GM12878 (cell line): Measurements from ENCODE around the gene METTL13. TPM values are rescaled to one million over a fixed set of nuclear protein-coding genes. Genes with fewer than 3 reads are reported as not detected.

Source experiments
- ATAC-seq: fragments of 200-7000 bp; cut with Tn5 transposase; 3 replicates; pipeline ENCODE4 v1.9.1; 2020; ENCODE audit warnings: mild to moderate bottlenecking, moderate library complexity
- BruUV-seq: library from RNA; stranded (reverse); fragments of 400-500 nt; replicated peaks from 2 replicates; lab custom pipeline; 2021; lab: Mats Ljungman, UMichigan
- CTCF ChIA-PET: fragments of 300-600 bp; sonication (Branson Sonifier 250); formaldehyde crosslinking; extraction: SDS; loops from one replicate; lab custom pipeline; 2021; ENCODE audit warnings: inconsistent platforms; lab: Yijun Ruan, JAX
- POLR2A ChIA-PET: fragments of 350-600 bp; formaldehyde crosslinking; extraction: SDS; loops from one replicate; lab custom pipeline; 2021; ENCODE audit warnings: inconsistent platforms; lab: Charles Lee
- RAD21 ChIA-PET: fragments of 300-600 bp; sonication (Branson Sonifier 250); formaldehyde crosslinking; loops from one replicate; lab custom pipeline; 2023; ENCODE audit warnings: antibody characterized with exemption; ENCODE audit not compliant: unreplicated experiment; lab: Charles Lee
- SMC1A ChIA-PET: fragments of 300-600 bp; sonication (Branson Sonifier 250); formaldehyde crosslinking; loops from one replicate; lab custom pipeline; 2023; ENCODE audit not compliant: unreplicated experiment, uncharacterized antibody; lab: Charles Lee
- DNase-seq: peaks from one replicate; pipeline ENCODE4 v3.0.0-alpha.2; 2011; ENCODE audit warnings: low read depth, low spot score
- FAIRE-seq: peaks from 3 replicates; lab custom pipeline; 2011; peaks lifted over from hg19 to GRCh38; lab: Jason Lieb, UNC
- H2AFZ ChIP-seq: 2 replicates; pipeline ENCODE4 v1.6.0; 2011; ENCODE audit warnings: low read depth, low read length, control low read depth; ENCODE audit not compliant: control insufficient read depth
- H3K27ac ChIP-seq: 2 replicates; pipeline ENCODE4 v1.5.1; 2011; ENCODE audit warnings: control low read depth; ENCODE audit not compliant: control insufficient read depth, insufficient read depth
- H3K27me3 ChIP-seq, 2 experiments: replicated peaks in 1 of 2; 2 replicates each; pipeline versions ENCODE4 v1.6.0 to v1.6.1; 2011; ENCODE audit warnings: low read length in 1 of 2; ENCODE audit not compliant: control insufficient read depth in 2 of 2, insufficient read depth in 2 of 2
- H3K36me3 ChIP-seq, 2 experiments: 2 replicates each; pipeline ENCODE4 v1.5.1; 2011; ENCODE audit warnings: low read length in 1 of 2; ENCODE audit not compliant: control insufficient read depth in 2 of 2, insufficient read depth in 2 of 2
- H3K4me1 ChIP-seq: 2 replicates; pipeline ENCODE4 v1.6.1; 2011; ENCODE audit warnings: mild to moderate bottlenecking, low read length, moderate library complexity, mixed read lengths; ENCODE audit not compliant: control insufficient read depth, insufficient read depth
- H3K4me2 ChIP-seq: 2 replicates; pipeline ENCODE4 v1.6.0; 2011; ENCODE audit warnings: control low read depth; ENCODE audit not compliant: control insufficient read depth, insufficient read depth
- H3K4me3 ChIP-seq: fragments of 200-600 bp; sonication (generic); 2 replicates; pipeline ENCODE4 v1.5.1; 2016
- H3K79me2 ChIP-seq: 2 replicates; pipeline ENCODE4 v1.6.0; 2011; ENCODE audit warnings: low read length; ENCODE audit not compliant: control insufficient read depth, insufficient read depth
- H3K9ac ChIP-seq: 2 replicates; pipeline ENCODE4 v1.8.0; 2011; ENCODE audit warnings: low read length, control low read depth, mixed read lengths; ENCODE audit not compliant: control insufficient read depth, insufficient read depth
- H3K9me3 ChIP-seq: replicated peaks from 3 replicates; pipeline ENCODE4 v1.5.1; 2011; ENCODE audit warnings: mild to moderate bottlenecking, low read length; ENCODE audit not compliant: control insufficient read depth, insufficient read depth
- H4K20me1 ChIP-seq: 2 replicates; pipeline ENCODE4 v1.6.0; 2011; ENCODE audit not compliant: control insufficient read depth, insufficient read depth
- CBX5 ChIP-seq: sonication (generic); IDR thresholded peaks from 2 replicates; pipeline ENCODE4 v1.6.1; 2016; ENCODE audit warnings: low read depth, moderate library complexity, mild to moderate bottlenecking, inconsistent platforms
- CHD1 ChIP-seq: IDR thresholded peaks from 2 replicates; pipeline ENCODE4 v1.6.1; 2012; ENCODE audit warnings: low read depth, low read length, improper control_type of control experiment
- CHD4 ChIP-seq: fragments of 200-600 bp; sonication (generic); IDR thresholded peaks from 2 replicates; pipeline ENCODE4 v1.6.1; 2016; ENCODE audit warnings: mild to moderate bottlenecking
- CREB1 ChIP-seq: IDR thresholded peaks from 2 replicates; pipeline ENCODE4 v1.6.1; 2012; ENCODE audit warnings: low read depth, mild to moderate bottlenecking, inconsistent platforms
- ESRRA ChIP-seq: IDR thresholded peaks from 2 replicates; pipeline ENCODE4 v1.6.1; 2012; ENCODE audit warnings: mild to moderate bottlenecking, low read length, improper control_type of control experiment
- IRF4 ChIP-seq: IDR thresholded peaks from 2 replicates; pipeline ENCODE4 v1.6.1; 2011; ENCODE audit warnings: low read depth, low read length
- MTA3 ChIP-seq: IDR thresholded peaks from 2 replicates; pipeline ENCODE4 v1.6.1; 2012; ENCODE audit warnings: low read length, inconsistent platforms, borderline replicate concordance
- NFYB ChIP-seq: IDR thresholded peaks from 2 replicates; pipeline ENCODE4 v1.6.1; 2011; ENCODE audit warnings: low read depth, mild to moderate bottlenecking, low read length, improper control_type of control experiment, moderate library complexity; ENCODE audit not compliant: insufficient read depth
- NR2C1 ChIP-seq: fragments of 450-650 bp; IDR thresholded peaks from 2 replicates; pipeline ENCODE4 v1.6.1; 2017; ENCODE audit warnings: antibody characterized with exemption, mild to moderate bottlenecking, moderate library complexity
- POLR2A ChIP-seq: IDR thresholded peaks from 2 replicates; pipeline ENCODE4 v1.6.1; 2011; ENCODE audit warnings: low read depth, mild to moderate bottlenecking, low read length
- TCF3 ChIP-seq: IDR thresholded peaks from 2 replicates; pipeline ENCODE4 v1.6.1; 2012; ENCODE audit warnings: low read depth, mild to moderate bottlenecking, low read length, borderline replicate concordance; ENCODE audit not compliant: insufficient read depth
- ZNF592 ChIP-seq: fragments of 450-650 bp; IDR thresholded peaks from 2 replicates; pipeline ENCODE4 v1.6.1; 2017; ENCODE audit warnings: mild to moderate bottlenecking, moderate library complexity
- WGBS: methylation state at CpG from one replicate; pipeline ENCODE4 v1.1.6; 2016; ENCODE audit warnings: low lambda C conversion rate; ENCODE audit not compliant: insufficient replicate concordance, insufficient coverage; ENCODE audit errors: missing lambda C conversion rate; 5-methylcytosine and 5-hydroxymethylcytosine counted together
- in situ Hi-C: fragments of 300-500 bp; cut with MboI; formaldehyde crosslinking; loops from 9 replicates; pipeline ENCODE4 v1.14.3; 2018; ENCODE audit warnings: mixed read lengths
- intact Hi-C: fragments of 100-400 bp; cut with micrococcal nuclease; formaldehyde crosslinking; loops from one replicate; pipeline ENCODE4 v1.14.2; 2022; ENCODE audit not compliant: unreplicated experiment
- polyA plus RNA-seq, 11 experiments: library from polyadenylated mRNA; depleted of rRNA in 4 of 11; unstranded in 6 of 11; stranded (reverse) in 5 of 11; fragments of >200 nt; fragmentation: Nextera tagmentation in 4 of 11; fragmentation: Illumina TruSeq in 1 of 11; extraction: Ambion mirVana in 4 of 11; extraction: Trizol in 1 of 11; gene quantifications; 1 replicate in 1 of 11; 2 replicates in 10 of 11; pipeline versions ENCODE4 v1.2.1 to v1.2.3, GENCODE V29; 2011 to 2016; ENCODE audit warnings: inconsistent platforms in 2 of 11, missing spikeins in 2 of 11, low read depth in 1 of 11
- total RNA-seq, 4 experiments: library from RNA; depleted of rRNA in 3 of 4; stranded (reverse); fragments of >200 nt in 3 of 4; fragmentation: Illumina TruSeq in 1 of 4; extraction: Trizol in 1 of 4; gene quantifications; 2 replicates each; pipeline versions ENCODE4 v1.2.1 to v1.2.3, GENCODE V29; 2013 to 2021
- TF ChIP-seq, protein P1 (sequence below): IDR thresholded peaks from 2 replicates; pipeline ENCODE4 v1.6.1; 2012; ENCODE audit warnings: low read depth, low read length, improper control_type of control experiment
- TF ChIP-seq, protein P2 (sequence below): IDR thresholded peaks from 2 replicates; pipeline ENCODE4 v1.6.1; 2012; ENCODE audit warnings: improper control_type of control experiment, low read depth, low read length; ENCODE audit not compliant: insufficient replicate concordance

Gene METTL13
- total and polyA plus RNA-seq, 10 of the 15 experiments (the other 5 are each of a cell fraction or from before 2014, with no cell fraction given) = 12.2 to 47.2 (median 35.0) TPM

DNA sequence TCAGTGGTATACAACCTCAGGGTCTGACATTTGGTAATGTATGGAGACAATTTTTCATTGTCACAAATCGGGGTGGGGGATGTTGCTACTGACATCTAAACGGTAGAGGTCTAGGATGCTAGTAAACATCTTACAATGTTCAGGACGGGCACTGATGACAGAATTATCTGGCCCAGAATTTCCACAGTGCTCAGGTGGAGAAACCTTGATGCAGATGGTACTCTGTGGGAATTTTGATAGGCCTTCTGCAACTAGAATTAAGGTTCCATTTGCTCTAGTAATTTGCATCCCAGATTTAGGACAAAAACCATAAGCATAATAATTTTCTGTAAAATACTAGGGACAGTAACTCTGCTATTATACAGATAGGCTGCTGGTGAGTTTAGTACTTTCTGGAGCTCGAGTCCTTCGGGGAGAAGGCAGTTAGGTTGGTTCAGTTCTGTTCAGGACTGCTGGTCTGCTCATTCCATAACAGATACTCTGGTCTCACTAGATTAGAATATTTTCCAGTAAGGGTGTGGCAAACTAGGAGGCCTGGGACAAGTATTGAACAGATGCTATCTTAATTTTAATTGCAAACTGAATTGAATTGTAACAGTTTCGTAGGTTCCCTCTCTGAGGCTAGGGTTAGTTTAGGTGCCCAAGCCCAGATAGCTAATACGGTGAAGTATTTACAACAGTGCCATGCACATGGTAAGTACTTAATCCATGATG is 11.4 kb downstream of the METTL13 start:
- RAD21 ChIA-PET = no interaction called here
- SMC1A ChIA-PET = interaction anchor here (1.2 kb wide), 1 partner anchor 8 kb away, joined by 3 read pairs; no protein-coding TSS in a partner anchor
- BruUV-seq = no TSS peak
- DNase-seq = no peak
- Histone ChIP-seq H3K36me3 (peaks cover 20 to 51% of the 10 kb centered on the region in 2 experiments), H3K27ac (no peak overlapping the region), H3K79me2 (no peaks in the 10 kb centered on the region), H3K27me3 (no peaks in the 10 kb centered on the region), H3K4me1 (no peaks in the 10 kb centered on the region), H4K20me1 (no peaks in the 10 kb centered on the region), H3K9ac (no peak overlapping the region), H3K9me3 (no peaks in the 10 kb centered on the region), H3K4me3 (no peak overlapping the region), H3K4me2 (no peak overlapping the region), H2AFZ (no peak overlapping the region)
- 96% methylated on average over 7 of the region's 7 CpGs for WGBS
- in situ Hi-C loops (loop anchor here (25.0 kb wide), 1 partner anchor 644 kb away; the partner anchor contains the start of gene PIGC), intact Hi-C loops (no loop called here)
- no peak for ATAC-seq
- CTCF ChIA-PET = interaction anchor here (1.5 kb wide), 1 partner anchor 9 kb away, joined by 3 read pairs; no protein-coding TSS in a partner anchor
- POLR2A ChIA-PET = no interaction called here
- no peak for FAIRE-seq
- no peak for TF ChIP-seq ESRRA
- TF ChIP-seq IRF4 = no peak
- TF ChIP-seq POLR2A = no peak
- no peak for TF ChIP-seq NFYB
- TF ChIP-seq TCF3 = no peak
- TF ChIP-seq CBX5 = no peak
- no peak for TF ChIP-seq CREB1
- TF ChIP-seq ZNF592 = no peak
- TF ChIP-seq CHD4 = no peak
- TF ChIP-seq, protein P1, sequence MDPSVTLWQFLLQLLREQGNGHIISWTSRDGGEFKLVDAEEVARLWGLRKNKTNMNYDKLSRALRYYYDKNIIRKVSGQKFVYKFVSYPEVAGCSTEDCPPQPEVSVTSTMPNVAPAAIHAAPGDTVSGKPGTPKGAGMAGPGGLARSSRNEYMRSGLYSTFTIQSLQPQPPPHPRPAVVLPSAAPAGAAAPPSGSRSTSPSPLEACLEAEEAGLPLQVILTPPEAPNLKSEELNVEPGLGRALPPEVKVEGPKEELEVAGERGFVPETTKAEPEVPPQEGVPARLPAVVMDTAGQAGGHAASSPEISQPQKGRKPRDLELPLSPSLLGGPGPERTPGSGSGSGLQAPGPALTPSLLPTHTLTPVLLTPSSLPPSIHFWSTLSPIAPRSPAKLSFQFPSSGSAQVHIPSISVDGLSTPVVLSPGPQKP = no peak
- TF ChIP-seq NR2C1 = no peak
- TF ChIP-seq, protein P2, sequence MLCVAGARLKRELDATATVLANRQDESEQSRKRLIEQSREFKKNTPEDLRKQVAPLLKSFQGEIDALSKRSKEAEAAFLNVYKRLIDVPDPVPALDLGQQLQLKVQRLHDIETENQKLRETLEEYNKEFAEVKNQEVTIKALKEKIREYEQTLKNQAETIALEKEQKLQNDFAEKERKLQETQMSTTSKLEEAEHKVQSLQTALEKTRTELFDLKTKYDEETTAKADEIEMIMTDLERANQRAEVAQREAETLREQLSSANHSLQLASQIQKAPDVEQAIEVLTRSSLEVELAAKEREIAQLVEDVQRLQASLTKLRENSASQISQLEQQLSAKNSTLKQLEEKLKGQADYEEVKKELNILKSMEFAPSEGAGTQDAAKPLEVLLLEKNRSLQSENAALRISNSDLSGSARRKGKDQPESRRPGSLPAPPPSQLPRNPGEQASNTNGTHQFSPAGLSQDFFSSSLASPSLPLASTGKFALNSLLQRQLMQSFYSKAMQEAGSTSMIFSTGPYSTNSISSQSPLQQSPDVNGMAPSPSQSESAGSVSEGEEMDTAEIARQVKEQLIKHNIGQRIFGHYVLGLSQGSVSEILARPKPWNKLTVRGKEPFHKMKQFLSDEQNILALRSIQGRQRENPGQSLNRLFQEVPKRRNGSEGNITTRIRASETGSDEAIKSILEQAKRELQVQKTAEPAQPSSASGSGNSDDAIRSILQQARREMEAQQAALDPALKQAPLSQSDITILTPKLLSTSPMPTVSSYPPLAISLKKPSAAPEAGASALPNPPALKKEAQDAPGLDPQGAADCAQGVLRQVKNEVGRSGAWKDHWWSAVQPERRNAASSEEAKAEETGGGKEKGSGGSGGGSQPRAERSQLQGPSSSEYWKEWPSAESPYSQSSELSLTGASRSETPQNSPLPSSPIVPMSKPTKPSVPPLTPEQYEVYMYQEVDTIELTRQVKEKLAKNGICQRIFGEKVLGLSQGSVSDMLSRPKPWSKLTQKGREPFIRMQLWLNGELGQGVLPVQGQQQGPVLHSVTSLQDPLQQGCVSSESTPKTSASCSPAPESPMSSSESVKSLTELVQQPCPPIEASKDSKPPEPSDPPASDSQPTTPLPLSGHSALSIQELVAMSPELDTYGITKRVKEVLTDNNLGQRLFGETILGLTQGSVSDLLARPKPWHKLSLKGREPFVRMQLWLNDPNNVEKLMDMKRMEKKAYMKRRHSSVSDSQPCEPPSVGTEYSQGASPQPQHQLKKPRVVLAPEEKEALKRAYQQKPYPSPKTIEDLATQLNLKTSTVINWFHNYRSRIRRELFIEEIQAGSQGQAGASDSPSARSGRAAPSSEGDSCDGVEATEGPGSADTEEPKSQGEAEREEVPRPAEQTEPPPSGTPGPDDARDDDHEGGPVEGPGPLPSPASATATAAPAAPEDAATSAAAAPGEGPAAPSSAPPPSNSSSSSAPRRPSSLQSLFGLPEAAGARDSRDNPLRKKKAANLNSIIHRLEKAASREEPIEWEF = no peak
- TF ChIP-seq CHD1 = no peak
- no peak for TF ChIP-seq MTA3
